Measurements from ENCODE around the gene PLD4.
"Not testable (repeated sequence)": the region's sequence is repeated elsewhere in the genome, so short reads cannot be mapped to it uniquely, and the experiment has no call there.

PLD4 gene

DNA sequence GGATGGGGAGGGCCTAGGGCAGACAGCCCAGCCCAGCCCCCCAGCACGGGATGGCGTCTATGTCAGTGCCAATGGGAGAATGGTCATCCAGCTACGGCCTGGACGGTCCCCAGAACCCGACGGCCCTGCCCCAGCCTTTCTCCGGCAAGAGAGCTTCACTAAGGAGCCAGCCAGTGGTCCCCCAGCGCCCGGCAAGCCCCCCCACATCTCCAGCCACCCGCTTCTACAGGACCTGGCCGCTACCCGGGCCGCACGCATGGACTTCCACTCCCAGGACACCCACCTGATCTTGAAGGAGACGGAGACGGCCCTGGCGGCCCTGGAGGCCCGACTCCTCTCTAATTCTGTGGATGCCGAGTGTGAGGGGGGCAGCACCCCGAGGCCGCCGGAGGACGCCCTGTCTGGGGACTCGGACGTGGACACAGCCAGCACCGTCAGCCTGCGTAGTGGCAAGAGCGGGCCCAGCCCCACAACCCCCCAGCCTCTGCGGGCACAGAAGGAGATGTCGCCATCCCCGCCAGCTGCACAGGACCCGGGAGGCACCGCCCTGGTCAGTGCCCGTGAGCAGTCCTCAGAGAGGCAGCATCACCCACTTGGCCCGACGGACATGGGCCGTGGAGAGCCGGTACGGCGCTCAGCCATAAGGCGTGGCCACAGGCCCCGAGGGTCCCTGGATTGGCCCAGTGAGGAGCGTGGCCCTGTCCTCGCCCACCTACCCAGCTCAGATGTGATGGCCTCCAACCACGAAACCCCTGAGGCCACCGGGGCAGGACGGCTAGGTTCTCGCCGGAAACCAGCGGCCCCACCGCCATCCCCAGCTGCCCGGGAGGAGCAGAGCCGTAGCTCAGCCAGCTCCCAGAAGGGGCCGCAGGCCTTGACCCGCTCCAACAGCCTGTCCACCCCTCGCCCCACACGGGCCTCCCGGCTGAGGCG is 37.7 kb upstream of the PLD4 start:
- no peak for DNase-seq

- no peak for DNase-seq
Observed at GRCh38 chr14:104887623-104888488, 36.8 kb upstream of the PLD4 start.

DNA sequence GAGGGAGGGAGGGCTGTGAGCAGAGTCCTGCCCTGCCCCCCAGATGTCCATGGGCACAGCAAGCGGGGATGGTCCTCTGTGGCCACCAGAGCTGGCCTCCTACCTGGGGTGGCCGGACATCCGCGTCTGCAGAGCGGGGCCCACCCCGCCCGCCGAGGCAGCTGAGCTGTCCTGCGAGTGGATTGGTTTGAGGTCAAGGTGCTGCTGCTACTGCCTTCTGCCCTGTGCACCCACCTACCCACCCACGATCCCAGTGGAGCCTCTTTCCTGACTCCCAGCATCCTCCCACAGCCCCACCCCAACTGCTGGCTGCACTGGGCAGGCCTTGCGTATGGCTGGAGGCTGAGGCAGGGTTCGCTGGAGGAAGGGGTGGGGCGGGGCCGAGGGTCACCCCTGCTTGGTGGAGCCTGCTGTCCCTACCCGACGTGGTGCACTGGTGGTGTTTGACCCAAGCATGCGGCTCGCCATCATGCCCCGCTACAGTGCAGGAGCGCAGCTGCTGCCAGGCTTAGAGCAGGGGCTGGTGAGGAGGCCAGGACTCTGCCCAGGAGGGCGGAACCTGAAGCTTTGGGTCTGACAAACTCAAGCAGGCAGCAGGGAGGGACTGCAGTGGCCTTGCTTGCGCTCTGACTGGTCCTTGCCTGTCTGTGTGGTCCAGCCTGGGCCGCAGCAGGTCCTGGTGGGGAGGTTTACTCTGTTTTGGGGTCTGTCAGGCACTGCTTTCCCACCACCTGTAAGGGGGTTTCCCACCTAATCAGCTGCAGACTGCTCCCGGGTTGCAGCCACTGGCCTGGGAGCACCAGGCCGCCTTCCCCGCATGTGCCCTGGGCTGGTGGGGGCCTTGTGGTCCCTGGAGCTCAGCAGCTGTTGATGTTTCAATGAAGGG is 35.9 kb upstream of the PLD4 start:
- no peak for DNase-seq

GRCh38 chr14:104889375-104889757 is 35.3 kb upstream of the PLD4 start:
- DNase-seq: no peak

- not testable (repeated sequence) for DNase-seq
Observed at GRCh38 chr14:104890292-104890691, 34.4 kb upstream of the PLD4 start.

GRCh38 chr14:104891121-104891551 is 33.5 kb upstream of the PLD4 start:
- no peak for DNase-seq

DNA sequence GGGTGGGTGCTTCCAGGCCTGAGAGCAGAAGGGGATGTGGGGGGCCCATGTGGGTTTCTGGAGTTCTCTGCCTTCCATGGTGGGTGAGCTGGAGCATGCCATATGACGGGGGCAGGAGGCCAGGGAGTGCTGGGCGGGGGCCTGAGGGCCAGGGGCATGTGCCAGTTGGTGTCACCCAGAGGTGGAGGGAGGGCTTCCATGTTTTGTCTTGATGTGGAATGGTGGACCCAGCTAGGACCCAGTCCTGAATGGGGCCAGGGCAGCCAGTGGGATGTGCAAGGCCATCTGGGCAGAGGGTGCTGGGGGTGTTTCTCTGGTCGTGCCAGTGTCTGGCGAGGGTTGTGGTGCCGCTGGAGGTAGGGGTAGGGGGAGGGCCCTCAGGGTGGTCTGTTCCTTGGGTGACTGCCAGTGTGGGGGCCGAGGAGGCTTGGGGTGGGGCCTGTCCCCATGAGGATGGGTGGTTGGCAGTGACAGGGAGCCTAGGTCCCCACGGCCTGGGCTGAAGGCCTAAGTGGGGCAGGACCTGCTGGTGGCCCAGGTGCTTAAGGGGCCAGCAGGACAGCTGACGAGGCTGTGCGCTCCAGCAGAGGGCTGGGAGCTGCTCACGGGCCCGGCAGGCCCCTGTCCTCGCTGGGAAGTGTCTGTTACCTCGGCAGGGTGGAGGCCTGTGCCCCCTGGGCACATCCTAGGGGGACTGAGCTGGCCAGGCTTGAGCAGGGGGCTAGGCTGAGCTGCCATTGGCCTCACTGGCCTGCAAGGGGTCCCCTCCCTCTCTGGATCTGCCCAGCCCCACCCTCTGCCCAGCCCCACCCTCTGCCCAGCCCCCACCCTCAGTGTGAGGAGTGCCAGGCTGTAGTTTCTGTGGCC is 32.8 kb upstream of the PLD4 start:
- DNase-seq: no peak

DNA sequence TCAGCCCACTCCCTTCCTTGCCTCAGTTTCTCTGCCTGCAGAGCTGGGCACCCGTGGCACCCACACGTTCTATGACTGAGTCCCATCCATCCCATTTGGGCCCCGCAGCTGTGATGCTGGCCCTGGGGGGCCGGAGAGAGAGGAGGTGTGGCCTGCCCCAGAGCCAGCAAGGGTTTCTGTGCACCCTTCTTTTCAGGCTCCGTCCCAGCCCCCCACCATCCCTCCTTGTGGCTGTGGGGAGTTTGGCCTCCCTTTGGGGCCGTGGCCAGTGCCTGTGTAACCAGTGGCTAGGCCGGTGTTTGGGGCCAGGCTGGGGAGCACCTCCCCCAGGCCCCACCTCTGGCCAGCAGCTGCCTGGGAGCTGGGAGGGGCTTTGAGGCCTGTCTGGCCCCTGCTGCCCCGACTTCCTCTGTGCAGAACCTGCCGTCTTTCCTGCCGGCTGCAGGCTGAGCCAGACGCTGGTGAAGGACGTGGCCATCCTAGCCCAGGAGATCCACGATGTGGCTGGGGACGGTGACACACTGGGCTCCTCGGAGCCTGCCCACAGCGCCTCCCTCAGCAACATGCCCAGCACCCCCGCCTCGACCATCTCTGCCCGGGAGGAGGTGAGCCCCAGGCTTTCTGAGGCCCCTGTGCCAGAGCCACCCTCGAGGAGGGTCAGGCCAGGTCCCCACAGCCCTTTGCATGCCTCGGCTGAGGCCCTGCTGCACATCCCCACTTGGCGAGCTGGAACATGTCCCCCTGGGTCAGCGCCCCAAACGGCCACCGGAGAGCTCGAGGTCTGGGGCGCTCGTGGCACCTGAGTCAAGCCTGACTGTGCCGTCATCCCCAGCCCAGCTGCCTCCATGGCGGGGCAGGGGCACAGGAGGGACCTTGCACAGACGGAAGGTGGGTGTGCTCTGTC is 31.9 kb upstream of the PLD4 start:
- DNase-seq: no peak

DNA sequence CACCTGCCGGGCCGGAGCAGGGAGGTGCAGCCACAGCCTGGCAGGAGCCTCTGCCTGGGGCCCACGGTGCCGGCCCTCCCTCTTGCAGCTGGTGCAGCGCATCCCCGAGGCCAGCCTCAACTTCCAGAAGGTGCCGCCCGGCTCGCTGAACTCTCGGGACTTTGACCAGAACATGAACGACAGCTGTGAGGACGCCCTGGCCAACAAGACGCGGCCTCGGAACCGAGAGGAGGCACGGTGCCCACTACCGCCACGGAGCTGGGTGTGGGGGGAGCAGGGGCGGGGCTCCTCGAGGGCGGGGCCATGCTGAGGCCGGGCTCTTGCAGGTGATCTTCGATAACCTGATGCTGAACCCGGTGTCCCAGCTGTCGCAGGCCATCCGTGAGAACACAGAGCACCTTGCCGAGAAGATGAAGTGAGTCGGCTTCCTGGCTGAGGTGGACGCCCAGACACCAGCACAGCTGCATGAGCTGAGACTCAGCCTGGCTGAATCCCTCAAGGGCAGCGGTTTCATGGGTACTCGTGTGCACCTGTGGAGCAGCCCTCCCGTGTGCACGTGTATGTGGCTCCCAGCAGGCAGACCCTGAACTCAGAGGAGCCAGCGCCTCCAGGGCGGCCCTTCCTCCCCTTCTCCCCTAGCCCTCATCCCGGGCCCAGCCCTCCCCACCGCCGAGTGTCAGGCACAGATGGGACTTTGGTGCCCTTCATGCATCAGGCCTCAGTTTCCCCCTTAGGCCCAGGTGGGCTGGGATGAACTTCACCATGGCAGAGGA is 31.1 kb upstream of the PLD4 start:
- DNase-seq: no peak

- DNase-seq: no peak
Observed at GRCh38 chr14:104894331-104895206, 30.1 kb upstream of the PLD4 start.

DNA sequence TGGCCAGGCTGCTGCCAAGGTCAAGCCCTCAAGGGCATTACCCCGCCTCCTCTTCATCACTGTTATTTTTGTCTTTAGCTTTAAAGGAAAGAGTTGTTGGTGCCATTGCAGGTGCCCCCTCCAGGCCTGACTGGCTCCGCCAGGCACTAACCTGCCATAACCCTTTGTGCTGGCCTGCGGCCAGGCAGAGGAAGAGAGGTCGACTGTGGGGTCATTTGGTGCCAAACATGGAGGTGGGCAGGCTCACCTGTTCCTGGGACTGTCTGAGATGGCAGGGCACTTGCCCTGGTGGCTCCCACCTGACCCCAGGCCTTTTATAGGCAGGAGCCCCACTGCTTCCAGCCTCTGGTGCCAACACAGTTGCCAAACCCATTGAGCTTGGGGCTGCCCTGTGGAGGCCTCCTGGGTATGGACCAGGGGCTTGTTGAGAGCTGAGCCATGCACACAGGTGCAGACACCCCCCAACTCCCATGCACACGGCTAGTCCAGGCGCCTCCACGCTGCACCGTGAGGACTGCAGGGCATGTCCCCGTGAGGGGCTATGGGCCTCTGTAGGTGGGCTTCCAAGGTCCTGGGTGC is 29.4 kb upstream of the PLD4 start:
- no peak for DNase-seq

DNA sequence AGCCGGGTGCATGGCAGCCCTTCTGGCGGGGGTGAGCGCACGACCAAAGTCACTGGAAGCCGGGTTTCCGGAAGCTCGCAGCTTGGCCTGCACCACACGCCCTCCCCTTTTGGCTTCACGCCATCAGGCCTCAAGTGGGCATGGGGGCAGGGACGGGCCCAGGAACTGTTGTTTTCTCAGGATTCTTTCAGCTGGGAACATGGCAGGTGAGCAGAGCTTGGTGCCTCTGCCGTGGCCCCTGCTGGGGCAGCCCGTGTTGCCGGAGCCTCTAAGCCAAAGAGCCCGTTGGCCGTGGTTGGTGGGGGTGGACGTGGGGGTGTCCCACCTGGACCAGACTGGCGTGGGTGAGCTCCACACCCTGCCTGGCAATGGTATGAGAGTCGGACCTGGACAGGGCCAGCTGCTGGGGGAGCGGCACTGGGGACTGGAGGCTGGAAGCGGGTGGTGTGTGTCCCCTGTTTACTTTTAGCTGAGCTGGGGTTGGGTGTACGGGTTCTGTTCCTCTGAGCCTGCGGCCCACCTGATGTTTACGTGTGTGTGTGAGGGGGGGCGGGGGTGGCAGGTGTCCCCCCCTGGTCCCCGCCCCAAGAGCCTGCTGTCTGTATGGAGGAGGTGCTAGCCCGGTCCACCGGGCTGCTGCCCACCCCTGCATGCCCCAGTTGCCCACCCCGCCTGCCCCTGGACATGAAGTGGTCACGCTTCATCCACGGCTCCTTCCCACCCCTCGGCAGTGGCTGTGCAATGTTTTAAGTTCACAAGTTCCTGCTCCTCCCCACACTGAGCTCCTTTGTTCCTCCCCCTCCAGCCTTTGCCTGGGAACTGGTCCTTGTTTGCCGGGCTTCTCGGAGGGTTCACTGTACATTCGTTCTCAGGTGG is 28.7 kb upstream of the PLD4 start:
- DNase-seq: no peak

DNA sequence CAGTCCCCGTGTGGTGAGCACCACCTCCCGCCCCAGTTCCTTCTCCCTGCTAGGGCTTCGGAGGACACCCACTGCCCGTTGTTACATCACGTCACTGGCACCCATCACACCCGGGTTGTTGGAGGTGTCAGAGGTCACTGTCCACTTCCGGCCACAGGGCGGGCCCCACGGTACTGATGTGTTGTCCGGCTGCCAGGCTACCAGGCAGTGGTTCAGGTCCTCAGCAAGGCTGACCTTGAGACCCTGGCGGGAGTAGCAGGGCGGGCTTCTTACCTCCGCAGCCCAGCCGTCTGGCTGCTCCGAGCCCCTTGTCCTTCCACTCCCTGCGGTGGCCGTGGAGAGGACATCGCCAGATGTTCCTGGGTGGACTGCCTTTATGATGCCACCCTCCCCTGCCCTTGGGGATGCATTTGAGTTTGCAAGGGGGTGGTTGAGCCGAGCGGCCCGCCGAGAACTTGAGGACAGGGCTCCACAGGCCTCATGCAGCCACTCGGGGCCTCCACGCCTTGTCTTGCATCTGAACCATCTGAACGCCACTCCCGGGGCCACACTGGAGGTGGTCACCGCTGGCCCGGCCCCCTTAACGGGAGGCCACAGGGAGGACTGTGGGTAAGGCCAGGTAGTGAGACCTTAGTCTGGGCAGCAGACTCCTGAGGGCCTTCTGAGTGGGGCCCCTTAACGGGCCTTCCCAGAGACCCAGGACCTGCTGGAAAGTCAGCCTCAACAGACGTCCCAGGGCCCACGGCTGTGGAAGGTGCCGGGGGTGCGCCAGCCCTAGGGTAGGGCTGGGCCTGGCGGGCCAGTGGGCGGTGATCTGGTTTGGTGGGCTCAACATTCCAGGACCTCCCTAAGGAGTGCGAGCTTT is 27.1 kb upstream of the PLD4 start:
- no peak for DNase-seq

DNA sequence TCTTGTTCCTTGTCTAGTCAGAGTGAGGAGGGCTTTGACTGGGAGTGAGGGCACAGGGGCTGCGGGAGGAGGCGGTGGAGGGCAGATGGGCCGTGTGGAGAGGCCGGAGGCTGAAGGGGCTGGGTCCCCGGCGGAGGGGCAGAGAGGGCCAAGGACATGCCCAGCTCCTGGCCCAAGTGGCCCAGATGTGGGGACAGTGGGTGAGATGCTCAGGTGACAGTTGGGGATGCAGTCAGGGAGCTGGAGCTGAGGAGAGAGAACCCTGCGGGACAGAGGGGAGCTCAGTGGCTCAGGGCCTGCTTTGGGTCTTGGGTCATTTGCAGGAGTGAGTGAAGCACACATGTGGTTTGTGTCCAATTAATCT is 26.5 kb upstream of the PLD4 start:
- no peak for DNase-seq

GRCh38 chr14:104898870-104899510 is 25.7 kb upstream of the PLD4 start:
- DNase-seq: no peak

DNA sequence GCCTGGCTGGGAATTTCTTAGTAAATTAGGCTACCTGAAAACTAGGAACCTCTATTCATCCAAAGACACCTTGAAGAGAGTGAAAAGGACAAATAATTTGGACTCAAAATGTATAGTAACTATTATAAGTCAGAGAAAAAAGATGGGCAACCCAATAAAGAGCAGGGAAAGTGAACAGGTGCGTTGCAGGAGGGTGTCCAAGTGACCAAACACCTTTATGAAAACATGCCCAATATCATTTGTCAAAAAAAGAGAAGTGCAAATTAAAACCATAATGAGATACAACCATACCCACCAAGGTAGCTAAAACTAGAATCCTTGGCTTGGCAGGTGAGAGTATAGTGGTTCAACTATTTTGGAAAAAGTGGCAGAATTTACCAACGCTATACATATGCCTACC is 24.9 kb upstream of the PLD4 start:
- no peak for DNase-seq
